GM19468 (cell line): ENCODE measurements around the gene MAMLD1.
A peak's percentile ranks its signal among the peaks of the same experiment; 100 is the strongest.

Source experiments
- ATAC-seq: cut with Tn5 transposase; IDR thresholded peaks from one replicate; pipeline ENCODE4 v1.9.1; 2021; ENCODE audit warnings: mild to moderate bottlenecking, moderate library complexity, moderate number of reproducible peaks; ENCODE audit not compliant: unreplicated experiment; ENCODE audit errors: extremely low read depth

MAMLD1 gene

DNA sequence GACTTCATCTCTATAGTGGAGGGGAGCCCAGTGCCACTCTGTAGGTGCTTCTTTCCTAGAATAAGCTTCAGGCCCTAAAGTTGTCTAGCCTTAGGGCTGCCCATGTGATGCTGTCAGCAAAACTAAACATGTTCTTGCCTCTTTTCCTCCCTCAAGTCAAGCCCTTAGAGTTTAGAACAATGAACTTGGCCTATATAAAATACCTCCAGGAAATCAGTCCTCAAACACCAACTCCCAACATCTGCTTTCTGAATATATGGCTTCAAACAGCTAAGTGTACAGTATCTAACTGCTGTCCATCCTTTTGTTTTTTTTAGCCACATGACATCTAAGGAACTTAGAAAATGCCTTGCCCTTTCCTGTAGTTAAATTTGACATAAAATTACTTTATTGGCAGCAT is 91.0 kb downstream of the MAMLD1 start:
- ATAC-seq, result no peak

DNA sequence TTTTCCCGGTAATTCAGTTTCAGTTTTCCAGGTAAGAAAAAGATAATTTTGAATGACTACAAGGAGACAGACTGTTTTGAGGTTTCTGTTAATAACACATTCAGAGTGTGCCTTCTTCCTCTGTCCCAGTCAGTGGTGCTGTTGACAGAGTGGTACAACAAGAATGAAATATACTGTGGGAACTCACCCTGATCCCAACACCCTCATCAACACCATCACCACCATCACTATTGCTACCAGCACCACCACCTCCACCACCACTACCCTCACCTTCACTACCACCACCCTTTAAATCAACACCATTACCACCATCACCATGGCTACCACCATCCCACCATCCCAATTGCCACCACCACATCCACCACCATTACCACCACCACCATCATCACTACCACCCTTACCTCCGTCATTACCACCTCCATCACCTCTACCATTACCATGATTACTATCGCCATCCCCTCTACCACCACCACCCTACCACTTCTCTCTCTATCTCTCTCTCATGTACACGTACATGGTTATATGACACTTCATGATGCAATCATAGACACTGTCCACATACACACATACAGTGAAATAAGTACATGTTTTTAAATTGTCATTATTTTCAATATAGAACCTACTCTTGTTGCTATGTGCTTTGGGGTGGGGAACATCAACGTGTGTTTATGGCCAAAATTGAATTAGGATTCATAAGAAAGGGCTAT is 91.5 kb downstream of the MAMLD1 start:
- ATAC-seq, result no peak

DNA sequence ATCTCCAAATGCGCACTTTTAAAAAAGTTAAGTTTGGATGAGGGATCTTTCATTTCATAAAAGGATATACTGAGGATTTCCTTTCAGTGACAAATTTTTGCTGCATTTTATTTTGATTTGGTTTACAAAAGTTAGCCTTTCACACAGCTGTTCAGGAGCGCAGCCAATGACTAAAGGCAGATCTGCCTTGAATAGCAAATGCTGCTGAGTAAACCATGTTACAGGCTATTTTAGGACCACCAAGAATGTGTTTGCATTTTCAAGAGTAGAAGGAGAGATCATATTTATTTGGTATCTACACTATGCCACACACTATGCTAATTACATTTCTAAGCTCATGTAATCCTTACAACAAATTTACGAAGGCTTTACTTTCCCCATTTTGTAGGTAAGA is 92.1 kb downstream of the MAMLD1 start:
- no peak for ATAC-seq

DNA sequence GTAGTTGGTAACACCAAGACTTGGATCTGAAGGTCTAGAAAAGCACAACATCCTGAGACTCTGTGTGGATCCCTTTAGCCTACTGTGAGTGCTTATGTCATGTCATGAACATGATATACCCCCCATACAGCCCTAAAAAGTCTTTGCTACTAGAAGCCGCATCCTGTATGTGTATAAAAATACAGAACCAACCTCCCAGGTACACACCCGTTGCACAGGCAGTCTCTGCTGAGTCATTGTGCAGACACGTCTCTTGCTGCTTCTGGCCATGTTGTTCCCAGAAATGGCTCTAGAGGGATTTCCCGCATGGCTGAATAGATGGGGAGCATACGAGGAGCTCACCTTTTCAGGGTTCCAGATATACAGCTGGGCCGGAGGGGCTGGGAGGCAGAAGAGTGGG is 93.3 kb downstream of the MAMLD1 start:
- no peak for ATAC-seq

DNA sequence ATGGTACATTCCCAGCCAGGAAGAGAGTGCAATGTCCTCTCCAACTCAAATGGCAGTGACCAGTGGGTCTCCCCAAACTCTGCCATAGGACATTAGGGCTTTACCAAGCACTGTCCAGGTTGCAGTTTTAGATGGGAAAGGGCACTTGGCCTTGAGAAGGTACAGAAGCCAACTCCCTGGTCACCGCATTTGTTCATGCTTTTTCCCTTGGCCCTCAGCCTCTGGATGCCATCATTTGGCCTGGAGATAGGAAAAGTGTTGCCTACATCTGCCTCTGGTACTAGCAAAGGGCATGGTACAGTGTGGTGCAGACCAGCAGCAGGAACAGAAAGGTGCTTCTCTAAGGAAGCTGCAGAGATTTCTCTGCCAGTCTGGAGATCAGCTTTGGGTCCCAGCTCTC is 93.8 kb downstream of the MAMLD1 start:
- ATAC-seq, result no peak

DNA sequence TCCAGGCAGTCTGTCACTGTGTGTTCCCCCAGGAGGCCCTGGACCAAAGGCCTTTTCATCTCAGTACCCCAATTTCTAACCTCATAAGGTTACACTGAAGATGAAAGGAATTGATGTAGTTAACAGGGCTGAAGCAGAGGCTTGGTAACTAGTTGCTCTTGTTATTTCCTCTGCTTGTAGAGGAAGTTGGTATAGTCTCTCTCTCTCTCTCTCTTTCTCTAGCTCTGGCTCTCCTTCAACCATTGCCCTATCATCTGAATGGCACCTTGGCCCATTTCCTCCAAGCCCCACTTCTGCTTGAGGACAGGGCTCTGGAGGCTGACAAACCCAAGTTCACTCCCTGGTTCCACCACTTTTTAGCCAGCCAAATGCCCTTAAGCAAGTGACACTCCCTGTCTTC is 96.1 kb downstream of the MAMLD1 start:
- no peak for ATAC-seq

DNA sequence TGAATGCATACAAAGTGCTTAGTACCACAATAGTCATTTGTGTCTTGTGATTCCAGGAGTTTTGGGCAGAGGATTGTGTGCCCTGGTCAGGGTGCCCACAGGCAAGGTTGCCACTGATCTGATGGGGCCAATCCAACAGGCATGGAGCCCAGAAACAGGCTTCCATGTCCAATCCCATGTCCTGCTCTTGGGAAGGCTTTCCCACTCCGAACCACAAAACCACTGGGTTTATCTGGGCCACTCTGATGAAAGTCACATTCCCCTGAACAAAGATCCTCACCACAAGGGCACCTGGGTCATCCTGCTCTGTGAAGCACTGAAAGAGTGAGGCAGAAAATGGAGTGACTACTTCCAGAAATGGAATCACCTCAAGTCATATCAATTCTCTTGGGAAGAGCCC is 96.9 kb downstream of the MAMLD1 start:
- ATAC-seq, result no peak

DNA sequence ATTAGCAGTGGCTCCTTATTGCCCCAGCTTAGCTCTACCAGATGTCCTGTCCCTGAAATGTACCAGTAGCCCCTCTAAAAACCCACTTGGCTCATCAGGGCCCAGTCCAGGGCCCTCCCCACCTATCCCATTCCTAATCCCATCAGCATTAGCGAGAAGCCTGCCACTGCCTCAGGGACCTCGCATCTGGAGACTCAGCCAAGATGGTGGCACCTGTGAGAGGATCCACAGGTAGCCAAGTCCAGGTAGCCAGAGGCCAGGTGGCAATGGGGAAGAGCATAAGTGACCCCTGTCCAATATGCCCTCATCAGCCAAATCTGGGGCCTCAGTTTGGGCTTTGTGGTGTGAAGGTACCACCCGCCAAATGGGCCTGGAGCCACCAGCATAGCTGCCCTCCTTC is 97.7 kb downstream of the MAMLD1 start:
- no peak for ATAC-seq

DNA sequence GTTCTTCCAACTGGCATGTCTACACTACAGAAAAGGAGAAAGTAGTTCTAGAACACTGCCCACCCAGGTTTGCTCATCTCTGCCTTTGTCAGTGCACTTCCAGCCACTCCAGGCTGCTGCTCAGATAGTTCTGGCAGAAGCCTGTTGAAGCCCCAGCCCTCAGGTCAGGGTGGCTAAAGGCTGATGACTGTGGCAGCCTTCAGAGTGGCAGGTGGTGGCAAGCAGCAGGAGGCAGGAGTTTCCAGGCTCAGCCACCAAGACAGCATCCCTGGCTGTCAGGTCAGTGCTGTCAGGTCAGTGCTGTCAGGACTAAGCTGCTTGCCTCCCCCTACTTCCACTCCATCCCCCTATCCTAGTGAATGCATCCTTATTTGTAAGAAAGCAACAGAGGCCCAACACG is 100.4 kb downstream of the MAMLD1 start:
- no peak for ATAC-seq

DNA sequence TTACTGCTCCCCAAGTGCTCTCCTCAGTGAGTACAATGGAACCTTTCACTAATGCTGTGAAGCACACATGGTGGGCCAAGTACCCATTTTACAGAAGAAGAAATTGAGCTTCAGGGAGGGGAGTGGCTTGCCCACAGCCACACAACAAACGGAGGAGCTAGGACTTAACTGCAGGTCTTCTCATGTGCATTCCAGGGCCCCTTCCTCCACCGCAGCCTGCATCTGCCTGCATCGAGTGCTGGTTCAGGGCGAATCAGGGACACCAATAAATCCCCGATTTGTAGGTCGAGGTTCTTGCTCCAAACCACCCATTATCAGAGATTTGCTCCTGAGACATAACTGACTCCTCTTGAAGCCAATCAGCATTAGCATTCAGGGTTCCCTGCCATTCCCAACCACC is 100.9 kb downstream of the MAMLD1 start:
- ATAC-seq, result no peak

DNA sequence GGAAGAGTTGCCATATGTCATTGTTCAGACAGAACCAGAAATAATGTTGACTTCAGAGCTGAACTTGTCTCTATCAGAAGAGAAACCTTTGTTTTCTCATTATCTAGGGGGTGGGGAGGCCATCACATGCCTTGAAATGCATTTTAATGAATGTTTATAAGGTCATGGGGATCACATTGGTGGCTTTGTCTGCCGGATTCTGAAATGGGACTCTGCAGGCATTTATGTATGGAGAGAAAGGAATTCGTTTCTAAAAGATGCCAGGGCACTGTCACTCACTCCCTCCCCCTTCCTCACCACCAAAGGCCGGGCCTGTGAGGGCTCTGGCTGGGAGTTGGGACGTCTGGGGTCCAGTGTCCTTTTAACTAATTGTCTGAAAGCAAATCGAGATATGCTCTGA is 102.2 kb downstream of the MAMLD1 start:
- no peak for ATAC-seq

DNA sequence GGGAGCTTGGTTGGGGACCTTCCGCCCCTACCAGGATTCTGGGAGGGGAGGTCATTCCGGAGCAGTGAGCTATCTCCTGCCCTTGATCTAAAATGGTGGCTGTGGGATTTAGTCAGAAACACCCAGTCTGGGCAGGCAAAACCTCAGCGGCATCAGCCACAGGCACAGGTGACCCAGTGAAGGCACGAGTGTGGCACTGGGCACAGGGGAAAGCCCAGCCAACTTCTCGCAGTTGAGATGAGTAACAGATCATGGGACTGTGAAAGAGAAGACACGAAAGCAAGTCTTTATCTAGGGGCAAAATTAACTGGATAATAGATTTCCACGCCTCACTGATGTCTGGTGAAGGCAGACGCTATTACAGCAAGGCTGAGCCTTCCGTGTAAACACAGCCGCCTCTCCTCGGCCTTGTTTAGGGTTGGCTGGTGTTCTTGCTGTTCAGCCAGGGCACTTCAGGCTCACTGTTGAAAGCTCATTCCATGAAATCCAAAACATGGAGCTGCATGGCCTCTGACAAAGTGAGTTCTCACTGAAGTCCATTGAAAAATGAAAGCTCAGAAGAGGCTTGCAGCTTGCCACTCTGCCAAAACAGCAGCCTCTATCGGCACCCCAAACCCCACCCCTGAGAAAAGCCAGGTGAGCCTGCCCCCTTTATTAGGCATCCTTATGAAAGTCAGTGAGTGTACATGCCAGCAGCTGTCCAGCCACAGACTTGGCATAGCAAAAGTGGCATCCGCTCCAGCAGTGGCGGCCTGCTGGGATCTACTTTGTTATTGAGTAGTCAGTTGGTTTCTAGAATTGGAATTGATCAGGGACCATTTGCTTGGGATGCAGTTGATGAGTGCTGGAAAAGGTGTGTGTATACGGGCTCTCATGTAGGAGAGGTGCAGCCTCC is 103.0 kb downstream of the MAMLD1 start:
- ATAC-seq, result no peak

DNA sequence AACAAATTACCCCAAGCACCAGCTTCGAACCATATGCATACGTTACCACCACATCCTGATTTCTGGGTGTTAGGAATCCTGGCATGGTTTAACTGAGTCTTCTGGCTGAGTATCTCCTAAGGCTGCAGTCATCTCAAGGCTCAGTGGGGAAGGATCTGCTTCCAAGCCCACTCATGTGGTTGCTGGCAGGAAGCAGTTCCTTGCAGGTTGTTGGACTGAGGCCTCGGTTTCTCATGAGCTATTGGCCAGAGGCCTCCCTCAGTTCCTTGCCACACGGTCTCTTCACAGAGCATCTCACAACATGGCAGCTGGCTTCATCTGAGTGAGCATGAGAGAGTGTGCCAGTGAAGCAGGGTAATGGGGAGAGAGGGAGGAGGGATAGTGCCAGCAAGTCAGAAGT is 109.2 kb downstream of the MAMLD1 start:
- no peak for ATAC-seq

DNA sequence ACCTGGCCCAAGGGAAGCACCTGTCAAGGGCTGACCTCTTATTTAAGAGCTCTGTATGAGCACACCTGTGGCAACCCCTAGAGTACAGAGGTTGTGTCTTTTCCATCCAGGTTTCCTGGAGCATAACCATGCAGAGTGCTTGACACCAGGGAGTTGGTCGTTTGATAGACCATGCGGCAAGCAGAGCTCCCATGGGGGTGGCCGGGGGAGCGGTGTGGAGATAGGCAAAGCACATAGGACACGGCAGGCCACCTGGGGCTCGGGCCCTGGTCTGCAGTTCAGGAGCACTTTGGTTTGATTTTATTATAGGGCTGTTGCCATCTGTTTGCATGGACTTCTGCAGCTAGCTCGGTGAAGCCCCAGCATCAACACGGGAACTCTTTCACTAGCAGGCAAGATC is 110.3 kb downstream of the MAMLD1 start:
- ATAC-seq, result no peak

DNA sequence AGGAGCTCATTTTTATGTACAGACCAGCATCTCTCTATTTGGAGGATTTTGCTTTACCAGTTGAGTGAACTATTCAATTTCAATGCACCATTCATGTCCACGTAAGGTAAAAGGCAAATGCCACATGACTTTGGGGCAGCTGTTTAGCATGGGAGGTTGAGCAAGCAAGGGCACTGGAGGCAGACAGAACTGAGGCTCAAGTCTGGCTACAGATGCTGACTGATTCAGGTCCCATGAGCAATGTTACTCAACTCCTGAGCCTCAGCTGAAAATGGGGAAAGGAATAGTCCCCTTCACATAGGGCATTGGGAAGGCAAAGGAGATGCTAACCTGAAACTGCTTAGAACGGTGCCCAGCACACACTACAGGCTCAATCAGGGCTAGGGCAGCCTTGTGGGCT is 112.3 kb downstream of the MAMLD1 start:
- no peak for ATAC-seq

DNA sequence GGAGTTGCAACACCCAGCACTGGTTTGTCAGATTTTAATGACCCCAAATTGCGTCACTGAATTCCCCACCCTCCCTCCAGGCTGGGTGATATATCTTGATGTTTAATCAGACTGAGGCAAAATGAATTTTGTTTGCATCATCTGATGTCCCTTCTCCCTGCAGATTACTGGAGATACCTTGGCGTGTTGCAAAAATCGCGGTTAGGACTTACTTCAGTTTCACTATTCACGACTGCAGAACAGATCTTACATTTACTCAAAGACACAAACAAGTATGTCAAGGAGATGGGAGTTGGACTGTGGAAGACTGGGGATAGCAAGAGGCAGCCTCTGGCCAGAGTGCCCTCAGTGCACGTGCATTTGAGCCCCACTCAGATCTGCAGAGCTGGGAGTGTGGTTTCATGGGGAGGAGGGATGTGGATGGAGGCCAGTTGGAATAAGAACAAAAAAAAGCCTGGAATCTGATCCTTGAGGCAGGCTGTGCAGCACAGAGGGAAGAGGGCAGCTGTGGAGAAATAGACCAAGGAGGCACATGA is 113.1 kb downstream of the MAMLD1 start:
- no peak for ATAC-seq

DNA sequence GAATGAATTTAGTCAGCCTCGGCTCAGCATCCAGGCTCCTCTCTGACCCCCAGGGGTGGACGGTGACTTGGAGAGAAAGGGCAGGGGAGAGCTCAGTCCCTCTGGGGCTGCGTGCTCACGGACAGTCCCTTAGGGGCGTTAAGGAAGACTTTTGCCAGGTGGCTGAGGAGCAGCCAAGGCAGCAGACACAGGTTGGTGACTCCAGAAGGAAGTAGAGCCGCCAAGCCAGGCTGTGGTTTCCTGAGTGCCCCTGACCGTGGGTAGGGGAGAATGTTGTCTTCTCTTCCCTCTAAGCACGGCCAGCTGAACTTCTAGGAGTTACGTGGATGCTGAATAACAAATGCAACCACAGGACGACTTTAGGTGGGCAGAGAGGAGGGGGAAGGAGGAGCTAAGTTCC is 114.3 kb downstream of the MAMLD1 start:
- ATAC-seq, result no peak

DNA sequence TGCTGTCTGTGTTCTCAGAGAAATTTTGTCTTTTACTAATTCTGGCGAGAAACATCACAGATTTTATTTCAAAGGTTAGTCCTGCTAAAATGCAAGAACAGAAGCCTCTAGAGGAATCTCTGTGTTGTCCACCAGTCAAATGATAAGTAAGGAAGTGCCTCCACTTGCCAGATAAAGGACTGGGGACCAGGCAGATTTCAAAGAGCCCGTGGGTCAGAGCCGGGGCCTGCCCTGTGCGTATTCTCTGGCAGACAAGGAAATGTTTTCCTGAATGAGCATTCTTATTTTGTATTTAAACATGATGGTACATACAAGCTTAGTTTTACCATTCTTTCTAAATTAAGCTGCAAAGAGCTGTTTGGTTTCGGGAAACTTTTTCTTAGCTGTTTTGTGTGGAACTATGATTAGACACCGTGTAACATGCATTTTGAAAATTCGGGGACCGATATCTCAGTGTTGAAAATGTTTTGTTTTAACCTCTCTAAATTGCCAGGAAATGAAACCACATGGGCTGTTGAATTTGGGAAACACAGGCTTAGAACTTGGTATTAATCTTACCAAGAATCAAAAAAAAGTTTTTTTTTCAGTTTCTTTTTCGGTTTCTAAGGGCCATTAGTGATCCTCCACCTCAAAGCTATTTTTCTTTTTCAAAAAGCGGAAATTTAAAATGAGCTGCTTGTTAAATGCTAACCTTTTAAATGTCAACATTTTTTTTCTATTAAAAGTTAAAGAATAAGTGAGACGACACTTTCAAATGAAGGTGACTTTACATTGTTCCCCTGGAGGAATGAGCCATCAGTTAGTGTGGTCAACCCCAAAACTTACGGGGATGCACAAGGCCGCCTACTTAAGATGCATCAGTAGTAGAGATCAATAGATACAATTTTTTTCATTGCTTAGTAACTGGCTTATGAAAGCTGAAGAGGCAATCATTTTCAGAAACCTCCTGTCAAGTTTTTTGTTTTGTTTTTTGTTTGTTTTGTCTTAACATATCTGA is 115.7 kb downstream of the MAMLD1 start:
- ATAC-seq, result peak; percentile 22

DNA sequence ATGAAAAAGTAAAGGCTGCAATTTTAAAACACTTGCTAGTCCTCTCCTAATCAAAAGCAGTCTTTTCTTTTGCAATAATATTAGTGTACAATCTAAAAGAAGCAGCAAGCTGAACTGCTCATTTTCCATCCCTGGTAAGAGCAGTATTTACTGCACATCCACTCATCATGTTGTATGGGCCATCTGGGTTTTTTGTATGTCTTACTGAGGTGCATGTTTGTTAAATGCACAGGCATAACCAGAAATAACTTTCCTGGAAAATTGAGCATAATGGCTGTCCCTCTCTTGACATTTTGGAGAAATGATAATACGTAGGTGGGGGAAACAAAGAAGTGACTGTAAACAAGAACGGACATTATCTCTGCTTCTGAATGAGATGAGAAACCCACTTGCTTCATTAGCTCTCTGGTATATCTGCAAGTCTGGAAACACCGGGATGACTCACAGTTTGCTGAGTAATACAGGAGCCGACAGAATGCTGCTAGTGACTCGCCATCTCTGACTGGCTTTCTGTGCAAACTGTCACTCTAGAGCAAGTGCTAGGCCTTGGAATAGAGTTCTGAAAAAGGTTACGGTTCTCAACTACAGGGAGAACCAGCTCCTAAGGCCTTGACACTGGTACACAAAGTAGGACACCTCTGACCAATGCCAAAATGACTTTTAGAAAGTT is 119.6 kb downstream of the MAMLD1 start:
- ATAC-seq, result no peak
